Measurements from ENCODE around the gene SIX2.

Gene SIX2

DNA sequence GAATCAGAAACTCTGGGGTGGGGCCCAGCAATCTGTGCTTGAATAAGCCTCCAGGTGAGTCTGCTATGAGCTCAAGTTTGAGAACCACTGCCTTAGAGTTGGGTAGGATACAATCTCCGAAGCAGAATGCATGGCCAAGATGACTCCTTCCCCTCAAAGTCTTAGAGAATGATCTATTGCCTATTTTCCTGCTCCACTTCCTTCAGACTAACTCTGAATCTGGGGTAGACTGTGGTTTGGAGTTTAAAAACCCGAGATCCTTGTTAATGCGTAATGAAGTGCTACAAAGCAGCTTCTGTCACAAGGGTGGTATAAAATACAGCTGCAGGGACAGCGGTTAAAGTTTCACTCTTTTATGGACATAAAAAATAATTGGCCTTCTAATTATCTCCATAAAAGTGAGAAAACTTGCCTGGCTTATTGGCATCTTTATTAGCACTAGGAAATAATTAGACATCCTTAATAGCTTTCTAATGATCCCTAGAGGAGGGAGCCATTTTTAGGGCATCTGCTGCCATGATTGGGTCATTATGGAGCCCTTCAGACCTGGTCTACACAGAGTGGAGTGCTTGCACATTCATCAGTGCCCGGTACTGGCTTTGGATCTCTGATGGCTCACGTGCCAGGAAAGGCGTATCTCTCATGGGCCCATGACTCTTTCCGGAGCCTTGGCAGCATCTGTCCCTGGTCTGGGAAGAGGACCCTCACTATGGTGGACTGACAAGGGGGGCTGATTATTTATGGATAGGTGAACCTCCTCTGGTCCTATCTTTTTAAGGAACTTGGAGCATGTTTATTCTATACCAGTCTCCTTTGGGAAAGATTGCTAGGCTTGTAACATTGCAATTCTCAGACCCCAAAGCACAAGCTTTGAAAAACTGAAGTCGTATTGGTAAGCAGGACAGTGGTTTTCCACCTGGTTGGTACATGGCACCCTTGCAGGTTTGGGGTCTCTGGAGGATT is 28.2 kb downstream of the SIX2 start:
- H3K4me3 Mint-ChIP-seq: no peak overlapping the region
- peaks cover 3 to 4% of the 10 kb centered on the region in 2 donors for H3K4me1 Mint-ChIP-seq (ENCODE audit: low read depth in 2 of 2)
- DNase-seq (no peak), ATAC-seq (replicated peaks) (no peak)
- no peak overlapping the region for H3K27ac Mint-ChIP-seq
- no peaks in the 10 kb centered on the region for H3K9me3 Mint-ChIP-seq
- peaks cover 36 to 40% of the 10 kb centered on the region in 2 donors for H3K27me3 Mint-ChIP-seq
- no peaks in the 10 kb centered on the region for H3K36me3 Mint-ChIP-seq (ENCODE audit: insufficient read depth)

DNA sequence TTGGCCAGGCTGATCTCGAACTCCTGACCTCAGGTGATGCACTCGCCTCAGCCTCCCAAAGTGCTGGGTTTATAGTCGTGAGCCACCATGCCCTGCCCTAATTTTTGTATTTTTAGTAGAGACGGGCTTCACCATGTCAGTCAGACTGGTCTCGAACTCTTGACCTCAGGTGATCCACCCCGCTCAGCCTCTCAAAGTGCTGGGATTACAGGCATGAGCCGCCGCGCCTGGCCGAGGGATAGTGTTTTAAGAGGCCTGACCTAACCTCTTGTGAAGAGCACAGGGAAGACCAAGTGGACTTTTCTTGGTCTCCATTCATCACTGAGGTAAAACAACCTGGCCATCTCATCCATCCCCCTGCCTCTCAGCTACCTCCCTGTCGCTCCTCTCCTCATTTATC is 29.7 kb downstream of the SIX2 start:
- H3K4me3 Mint-ChIP-seq: no peak overlapping the region
- no peak overlapping the region for H3K27ac Mint-ChIP-seq
- no peaks in the 10 kb centered on the region for H3K9me3 Mint-ChIP-seq
- peaks cover 36 to 39% of the 10 kb centered on the region in 2 donors for H3K27me3 Mint-ChIP-seq
- H3K4me1 Mint-ChIP-seq (ENCODE audit: low read depth in 2 of 2): peaks cover 3 to 4% of the 10 kb centered on the region in 2 donors
- DNase-seq: no peak
- no peak for ATAC-seq (replicated peaks)
- no peaks in the 10 kb centered on the region for H3K36me3 Mint-ChIP-seq (ENCODE audit: insufficient read depth)

GRCh38 chr2:44975571-44976450 is 33.4 kb downstream of the SIX2 start:
- H3K27ac Mint-ChIP-seq: no peak overlapping the region
- ATAC-seq (replicated peaks) (no peak), DNase-seq (no peak)
- peaks cover 4 to 5% of the 10 kb centered on the region in 2 donors for H3K4me1 Mint-ChIP-seq (ENCODE audit: low read depth in 2 of 2)
- H3K36me3 Mint-ChIP-seq (ENCODE audit: insufficient read depth): no peaks in the 10 kb centered on the region
- peaks cover 19 to 39% of the 10 kb centered on the region in 2 donors for H3K27me3 Mint-ChIP-seq
- no peak overlapping the region for H3K4me3 Mint-ChIP-seq
- no peaks in the 10 kb centered on the region for H3K9me3 Mint-ChIP-seq

DNA sequence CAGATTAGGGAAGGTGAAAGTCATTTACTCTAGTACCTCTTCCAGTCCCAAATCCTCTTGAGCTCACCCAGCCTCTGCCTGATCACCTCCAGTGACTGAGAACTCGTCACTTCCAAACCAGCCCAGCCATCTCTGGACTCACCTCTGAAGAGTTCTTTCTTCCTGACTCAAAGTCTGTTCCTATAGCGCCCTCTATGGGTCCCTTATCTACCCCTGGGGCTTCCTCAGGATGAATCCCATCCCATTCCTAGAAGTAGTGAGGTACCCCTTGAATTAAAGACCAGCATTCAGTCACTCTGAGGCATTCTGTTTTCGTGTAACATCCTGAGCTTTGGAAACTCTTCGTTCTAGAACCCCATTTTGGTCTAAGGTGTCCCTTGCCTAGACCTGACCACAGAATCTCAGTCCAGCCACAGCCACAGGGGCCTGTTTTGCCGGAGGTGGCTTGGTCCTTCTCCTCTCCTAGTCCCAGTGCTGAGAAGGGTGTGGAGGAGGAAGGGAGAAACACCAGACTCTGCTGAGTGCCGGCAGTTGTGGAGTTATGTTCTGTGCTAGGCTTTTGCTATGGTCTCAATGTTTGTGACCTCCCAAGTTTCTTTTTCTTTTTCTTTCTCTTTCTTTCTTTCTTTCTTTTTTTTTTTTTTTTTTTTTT is 35.1 kb downstream of the SIX2 start:
- Mint-ChIP-seq H3K36me3 (ENCODE audit: insufficient read depth) (no peaks in the 10 kb centered on the region), H3K27ac (no peak overlapping the region), H3K4me3 (no peak overlapping the region), H3K4me1 (ENCODE audit: low read depth in 2 of 2) (peaks cover 4 to 5% of the 10 kb centered on the region in 2 donors), H3K27me3 (peaks cover 19 to 41% of the 10 kb centered on the region in 2 donors), H3K9me3 (no peaks in the 10 kb centered on the region)
- ATAC-seq (replicated peaks) (no peak), DNase-seq (no peak)

GRCh38 chr2:44972771-44973535 is 36.3 kb downstream of the SIX2 start:
- ATAC-seq (replicated peaks) (no peak), DNase-seq (no peak)
- Mint-ChIP-seq H3K4me3 (peak overlapping the region; percentile 11 to 43), H3K9me3 (no peaks in the 10 kb centered on the region), H3K36me3 (ENCODE audit: insufficient read depth) (no peaks in the 10 kb centered on the region), H3K27ac (no peak overlapping the region), H3K27me3 (peaks cover 17 to 32% of the 10 kb centered on the region in 2 donors), H3K4me1 (ENCODE audit: low read depth in 2 of 2) (peaks cover 4 to 5% of the 10 kb centered on the region in 2 donors)

GRCh38 chr2:44970846-44971450 is 38.3 kb downstream of the SIX2 start:
- peaks cover 15 to 27% of the 10 kb centered on the region in 2 donors for H3K27me3 Mint-ChIP-seq
- no peak overlapping the region for H3K4me3 Mint-ChIP-seq

GRCh38 chr2:44969936-44970335 is 39.3 kb downstream of the SIX2 start:
- no peak overlapping the region for H3K27ac Mint-ChIP-seq
- DNase-seq (no peak), ATAC-seq (replicated peaks) (no peak)
- no peak overlapping the region for H3K4me3 Mint-ChIP-seq
- H3K27me3 Mint-ChIP-seq: peaks cover 15 to 37% of the 10 kb centered on the region in 2 donors
- no peaks in the 10 kb centered on the region for H3K36me3 Mint-ChIP-seq (ENCODE audit: insufficient read depth)
- H3K9me3 Mint-ChIP-seq: no peaks in the 10 kb centered on the region
- peaks cover 4 to 5% of the 10 kb centered on the region in 2 donors for H3K4me1 Mint-ChIP-seq (ENCODE audit: low read depth in 2 of 2)

More at GRCh38 chr2:44970846-44971450, 38.3 kb downstream of the SIX2 start:
- DNase-seq: no peak
- ATAC-seq (replicated peaks): no peak
- Mint-ChIP-seq H3K36me3 (ENCODE audit: insufficient read depth) (no peaks in the 10 kb centered on the region), H3K9me3 (no peaks in the 10 kb centered on the region), H3K4me1 (ENCODE audit: low read depth in 2 of 2) (peaks cover 4 to 5% of the 10 kb centered on the region in 2 donors), H3K27ac (no peak overlapping the region)

GRCh38 chr2:44967727-44968432 is 41.4 kb downstream of the SIX2 start:
- Mint-ChIP-seq H3K27me3 (peaks cover 32 to 56% of the 10 kb centered on the region in 2 donors), H3K36me3 (ENCODE audit: insufficient read depth) (no peaks in the 10 kb centered on the region), H3K9me3 (no peaks in the 10 kb centered on the region), H3K27ac (no peak overlapping the region), H3K4me1 (ENCODE audit: low read depth in 2 of 2) (no peaks in the 10 kb centered on the region), H3K4me3 (no peak overlapping the region)
- no peak for ATAC-seq (replicated peaks)
- DNase-seq: no peak

DNA sequence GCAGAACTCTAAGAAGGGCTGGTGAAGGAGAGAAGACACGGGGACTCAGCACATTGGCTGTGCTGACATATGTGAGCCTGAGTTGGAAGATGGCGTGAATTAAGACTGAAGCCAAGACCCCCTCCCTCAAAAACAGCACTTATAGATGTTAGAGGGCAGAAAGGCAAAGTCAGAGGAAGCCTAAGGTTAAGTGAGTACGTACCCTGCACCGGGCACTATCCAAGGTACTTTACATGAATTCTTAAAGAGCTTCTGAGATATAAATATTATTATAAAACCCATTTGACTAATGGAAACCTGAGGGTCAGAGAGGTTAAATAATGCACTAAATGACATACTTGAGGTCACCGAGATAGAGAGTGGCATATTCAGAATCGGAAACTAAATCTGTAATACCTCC is 42.2 kb downstream of the SIX2 start:
- Mint-ChIP-seq H3K36me3 (ENCODE audit: insufficient read depth) (no peaks in the 10 kb centered on the region), H3K4me1 (ENCODE audit: low read depth in 2 of 2) (no peaks in the 10 kb centered on the region), H3K27ac (no peak overlapping the region), H3K27me3 (peaks cover 35 to 57% of the 10 kb centered on the region in 2 donors), H3K4me3 (no peak overlapping the region), H3K9me3 (no peaks in the 10 kb centered on the region)
- no peak for DNase-seq
- ATAC-seq (replicated peaks): no peak

DNA sequence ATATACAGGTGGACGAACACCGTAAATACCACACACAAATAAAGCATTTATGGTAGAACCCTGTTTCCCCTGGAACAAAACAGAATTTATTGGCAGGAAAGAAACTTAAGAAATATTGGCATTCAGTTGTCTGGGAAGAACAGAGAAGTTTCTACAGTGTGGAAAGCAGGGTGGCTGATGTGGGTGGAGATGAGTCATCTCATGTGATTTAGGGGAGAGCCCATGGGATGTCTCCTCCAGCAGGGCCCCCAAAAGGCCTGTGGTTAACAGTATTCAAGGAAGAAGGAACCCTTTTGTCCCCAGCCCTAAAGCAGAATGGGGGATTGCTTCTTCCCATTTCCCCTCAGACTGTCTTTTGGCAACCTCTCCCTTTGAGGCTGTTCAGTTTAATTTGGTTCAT is 43.6 kb downstream of the SIX2 start:
- DNase-seq (no peak), ATAC-seq (replicated peaks) (no peak)
- Mint-ChIP-seq H3K27ac (no peak overlapping the region), H3K27me3 (peaks cover 48 to 63% of the 10 kb centered on the region in 2 donors), H3K4me3 (no peak overlapping the region), H3K9me3 (no peaks in the 10 kb centered on the region), H3K4me1 (ENCODE audit: low read depth in 2 of 2) (no peaks in the 10 kb centered on the region), H3K36me3 (ENCODE audit: insufficient read depth) (no peaks in the 10 kb centered on the region)

DNA sequence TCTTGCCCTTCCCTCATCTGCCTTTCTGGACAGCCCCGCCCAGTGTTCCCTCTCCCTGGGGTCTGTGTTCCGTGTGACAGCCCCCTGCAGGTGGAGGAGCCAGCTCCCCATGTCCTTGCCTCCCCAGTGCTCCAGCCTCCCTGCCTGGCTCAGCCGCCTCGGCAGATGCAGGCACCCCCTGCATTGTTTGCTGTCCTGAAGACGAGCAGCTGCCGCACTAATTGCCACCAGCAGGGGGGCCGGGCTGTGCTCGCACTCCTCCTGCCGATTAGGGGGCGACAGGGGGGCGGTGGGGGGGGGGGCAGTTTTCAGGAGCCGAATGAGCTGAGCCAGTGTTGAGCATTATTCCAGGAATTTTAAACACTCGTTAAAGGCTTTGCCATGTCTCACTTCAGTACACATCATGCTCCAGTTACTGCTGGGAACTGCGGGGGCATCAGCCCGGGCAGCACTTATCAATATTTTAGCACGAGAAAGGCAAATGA is 44.5 kb downstream of the SIX2 start:
- no peaks in the 10 kb centered on the region for H3K4me1 Mint-ChIP-seq (ENCODE audit: low read depth in 2 of 2)
- no peak for ATAC-seq (replicated peaks)
- H3K27me3 Mint-ChIP-seq: peaks cover 53 to 69% of the 10 kb centered on the region in 2 donors
- no peak overlapping the region for H3K27ac Mint-ChIP-seq
- no peak for DNase-seq
- no peaks in the 10 kb centered on the region for H3K9me3 Mint-ChIP-seq
- no peak overlapping the region for H3K4me3 Mint-ChIP-seq
- no peaks in the 10 kb centered on the region for H3K36me3 Mint-ChIP-seq (ENCODE audit: insufficient read depth)
